Iris pigment epithelial cell (primary cell): Measurements from ENCODE around the gene HYI.

Experiments
- DNase-seq: peaks from one replicate; pipeline ENCODE4 v3.0.0-alpha.2; 2011; ENCODE audit warnings: low read depth

HYI gene

DNA sequence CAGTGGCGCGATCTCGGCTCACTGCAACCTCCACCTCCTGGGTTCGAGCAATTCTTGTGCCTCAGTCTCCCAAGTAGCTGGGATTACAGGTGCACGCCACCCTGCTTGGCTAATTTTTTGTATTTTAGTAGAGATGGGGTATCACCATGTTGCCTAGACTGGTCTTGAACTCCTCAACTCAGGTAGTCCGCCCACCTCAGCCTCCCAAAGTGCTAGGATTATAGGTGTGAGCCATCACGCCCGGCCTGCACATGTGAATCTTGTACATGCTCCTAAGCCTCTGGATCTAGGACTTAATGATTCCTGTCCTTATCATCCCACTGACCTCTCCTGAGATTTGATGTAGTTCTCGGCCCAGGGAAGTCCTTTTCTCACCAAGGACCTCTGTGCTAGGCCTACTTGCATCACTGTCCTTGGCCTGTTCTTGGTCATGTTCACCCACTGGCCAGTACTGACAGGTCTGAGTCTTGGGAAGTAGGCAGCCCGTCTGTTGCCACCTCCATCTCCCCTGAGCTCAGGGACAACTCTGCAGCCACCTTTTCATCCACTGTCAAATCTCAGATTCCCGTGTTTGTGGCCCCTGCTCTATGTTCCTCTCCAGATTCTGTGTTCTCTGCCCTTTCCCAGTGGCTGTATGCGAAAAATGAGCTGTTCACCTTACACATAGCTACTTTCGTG is 9.4 kb downstream of the HYI start:
- no peak for DNase-seq

DNA sequence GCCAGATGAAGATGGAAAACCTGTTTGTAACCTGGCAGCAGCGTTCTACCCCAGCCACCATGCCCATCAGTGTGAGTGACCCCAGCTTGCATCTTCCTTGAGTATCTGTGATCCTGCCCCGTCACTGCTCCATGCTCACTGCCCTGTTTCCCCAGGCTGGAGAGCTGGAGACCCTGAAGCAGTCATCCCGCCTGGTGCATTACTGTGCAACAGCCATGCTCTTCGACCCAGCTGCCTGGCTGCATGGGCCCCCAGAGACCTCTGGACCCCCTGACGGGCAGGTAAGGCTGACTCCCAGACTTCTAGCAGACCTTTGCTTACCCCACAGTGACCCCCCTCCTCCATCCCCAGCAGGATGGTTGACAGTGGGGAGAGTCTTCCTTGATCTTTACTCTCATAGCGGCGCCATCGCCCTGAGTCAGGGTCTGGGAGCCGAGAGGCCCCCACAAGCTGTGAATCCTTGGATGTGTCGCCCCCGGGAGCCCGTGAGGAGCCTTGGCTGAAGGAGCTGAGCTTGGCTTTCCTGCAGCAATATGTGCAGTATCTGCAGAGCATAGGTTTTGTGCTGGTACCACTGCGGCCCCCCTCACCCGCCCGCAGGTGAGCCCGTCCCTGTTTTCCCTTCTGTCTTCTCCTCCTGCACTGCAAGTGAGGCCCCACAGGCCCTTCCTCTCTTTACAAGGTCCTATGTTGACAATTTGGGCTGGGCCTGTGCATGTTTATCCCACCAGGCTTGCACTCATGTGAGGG is 10.4 kb downstream of the HYI start:
- DNase-seq: no peak

DNA sequence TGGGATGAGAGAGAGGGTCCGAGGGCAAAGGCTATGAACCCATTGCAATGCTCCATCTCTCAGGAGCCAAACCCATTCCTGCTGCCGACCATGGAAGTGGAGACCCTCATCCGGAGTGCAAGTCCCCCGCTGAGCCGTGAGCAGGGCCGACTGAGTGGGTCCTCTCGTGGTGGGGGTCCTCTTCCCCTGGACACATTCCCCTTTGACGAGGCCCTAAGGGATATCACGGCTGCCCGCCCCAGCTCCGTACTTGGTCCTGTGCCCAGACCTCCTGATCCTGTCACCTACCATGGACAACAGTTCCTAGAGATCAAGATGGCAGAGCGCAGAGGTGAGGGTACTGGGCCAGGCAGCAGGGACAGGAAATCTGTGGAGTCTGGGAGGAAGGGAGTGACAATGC is 11.0 kb downstream of the HYI start:
- DNase-seq: no peak

DNA sequence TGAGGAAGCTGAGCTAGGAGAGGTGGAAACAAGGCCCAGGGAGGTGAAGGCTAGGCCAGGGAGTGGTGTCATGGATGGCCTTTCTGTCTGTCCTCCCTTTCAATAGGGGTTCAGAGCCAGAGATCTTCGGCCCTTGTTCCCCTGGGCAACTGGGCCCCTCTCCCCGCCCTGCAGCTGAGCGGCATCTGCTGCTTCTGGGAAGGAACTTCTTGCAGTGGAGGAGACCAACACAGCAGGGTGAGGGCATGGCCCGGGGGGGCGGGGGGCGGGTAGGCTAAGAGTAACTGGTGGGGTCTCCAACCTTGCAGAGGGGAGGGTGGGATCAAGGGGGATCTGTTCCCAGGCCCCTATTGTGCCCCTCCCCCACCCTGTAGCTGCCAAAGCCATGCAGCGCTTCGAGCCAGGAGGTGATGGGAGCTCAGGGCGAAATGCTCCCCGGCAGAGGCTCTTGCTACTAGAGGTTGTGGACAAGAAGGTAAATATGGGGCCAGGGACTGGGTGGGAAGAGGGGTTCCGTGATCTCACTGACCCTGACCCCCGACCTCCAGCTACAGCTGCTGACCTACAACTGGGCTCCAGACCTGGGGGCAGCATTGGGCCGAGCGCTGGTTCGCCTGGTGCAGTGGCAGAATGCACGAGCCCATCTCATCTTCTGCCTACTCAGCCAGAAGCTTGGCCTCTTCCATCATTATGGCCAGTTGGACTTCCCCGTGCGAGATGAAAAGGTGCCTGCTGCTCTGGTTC is 11.7 kb downstream of the HYI start:
- DNase-seq: no peak

DNA sequence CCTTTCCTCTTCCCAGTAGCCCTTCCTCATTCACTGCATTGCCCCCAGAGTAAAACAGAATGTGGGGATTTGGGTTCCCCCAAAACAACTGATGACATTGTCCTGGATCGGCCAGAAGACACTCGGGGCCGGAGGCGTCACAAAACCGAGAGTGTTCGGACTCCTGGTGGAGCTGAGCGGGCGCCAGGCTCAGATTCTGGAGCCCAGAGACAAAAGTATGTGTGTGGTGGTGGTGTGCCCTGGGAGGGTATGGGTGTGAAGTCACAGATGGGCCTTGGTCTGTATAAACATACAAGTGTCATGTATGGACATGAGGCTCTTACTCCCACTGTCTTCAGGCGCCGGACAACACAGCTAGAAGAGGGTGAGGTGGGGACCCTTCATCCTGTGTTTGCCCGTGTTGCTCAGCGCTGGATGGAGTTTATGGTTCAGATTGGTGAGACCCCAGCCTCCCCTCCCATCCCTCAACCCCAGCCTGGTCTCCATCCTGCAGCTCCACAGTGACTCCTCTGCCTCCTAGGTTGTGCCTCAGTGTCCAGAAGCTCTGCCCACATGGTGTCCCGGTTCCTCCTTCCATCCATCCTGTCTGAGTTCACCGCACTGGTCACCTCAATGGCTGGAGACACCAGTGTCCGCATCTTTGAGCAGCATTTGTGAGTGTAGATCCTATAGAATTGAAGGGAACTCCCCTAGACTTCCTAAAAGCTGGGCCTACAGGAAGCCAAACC is 12.4 kb downstream of the HYI start:
- DNase-seq: no peak

DNA sequence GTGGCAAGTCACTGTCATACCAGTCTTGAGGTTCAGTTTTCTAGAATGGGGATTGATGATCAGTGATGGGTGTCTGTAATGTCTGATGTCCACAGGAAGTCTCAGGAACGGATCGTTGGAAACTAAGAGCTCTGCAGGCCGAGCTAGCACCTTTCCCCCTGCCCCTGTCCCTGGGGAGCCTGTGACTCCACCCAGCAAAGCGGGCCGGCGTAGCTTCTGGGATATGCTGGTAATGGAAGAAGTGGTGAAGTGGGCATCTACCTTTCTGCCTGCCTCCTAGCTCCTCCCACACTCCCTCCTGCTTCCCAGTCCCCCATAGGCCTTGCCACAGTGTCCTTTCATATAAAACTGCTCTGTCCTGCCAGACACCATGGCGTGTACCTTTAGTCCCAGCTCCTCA is 13.4 kb downstream of the HYI start:
- DNase-seq: no peak

DNA sequence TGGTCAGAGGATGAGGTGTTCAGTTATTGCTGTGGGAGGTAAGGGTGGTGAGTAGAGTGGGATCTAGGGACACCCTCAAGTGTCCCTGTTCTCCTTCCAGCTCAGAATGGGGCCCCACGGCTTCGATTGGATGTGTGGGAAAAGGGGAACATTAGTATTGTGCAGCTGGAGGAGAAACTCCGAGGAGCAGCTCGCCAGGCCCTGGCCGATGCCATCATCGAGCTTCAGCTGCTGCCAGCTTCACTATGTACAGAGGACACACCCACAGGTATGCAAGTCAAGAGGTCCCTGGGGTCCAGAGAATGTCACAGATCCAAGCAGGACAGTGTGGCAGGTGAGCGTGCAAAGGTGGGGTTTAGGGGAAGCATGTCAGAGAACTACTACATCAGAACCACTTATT is 13.9 kb downstream of the HYI start:
- DNase-seq: no peak

DNA sequence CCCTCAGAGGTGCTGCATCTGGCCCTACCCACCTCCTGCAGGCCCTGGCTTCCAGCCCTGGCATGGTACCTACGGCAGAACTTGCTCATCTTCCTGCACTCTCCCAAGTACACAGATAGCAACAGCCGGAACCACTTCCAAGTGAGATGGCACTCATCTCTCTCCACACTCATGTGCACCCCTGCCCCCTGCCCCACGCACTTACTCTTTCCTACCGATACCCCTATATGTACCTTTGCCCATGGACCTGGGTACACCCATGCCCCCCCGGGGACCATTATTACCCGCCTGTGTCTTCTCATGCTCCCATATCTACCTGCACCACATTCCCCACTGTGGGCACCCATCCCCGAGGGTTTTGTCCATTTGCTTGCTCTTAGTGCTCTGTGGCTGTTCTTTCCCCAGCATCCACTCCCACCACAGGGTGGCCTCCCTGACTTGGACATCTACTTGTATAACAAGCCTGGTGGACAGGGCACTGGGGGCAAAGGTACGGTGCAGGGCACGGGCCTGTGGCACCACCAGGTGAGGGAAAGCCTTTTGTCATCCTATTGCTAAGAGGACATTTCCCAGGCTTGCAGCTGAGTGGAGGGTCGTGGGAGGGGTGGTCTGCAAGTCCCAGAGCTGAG is 14.7 kb downstream of the HYI start:
- no peak for DNase-seq

DNA sequence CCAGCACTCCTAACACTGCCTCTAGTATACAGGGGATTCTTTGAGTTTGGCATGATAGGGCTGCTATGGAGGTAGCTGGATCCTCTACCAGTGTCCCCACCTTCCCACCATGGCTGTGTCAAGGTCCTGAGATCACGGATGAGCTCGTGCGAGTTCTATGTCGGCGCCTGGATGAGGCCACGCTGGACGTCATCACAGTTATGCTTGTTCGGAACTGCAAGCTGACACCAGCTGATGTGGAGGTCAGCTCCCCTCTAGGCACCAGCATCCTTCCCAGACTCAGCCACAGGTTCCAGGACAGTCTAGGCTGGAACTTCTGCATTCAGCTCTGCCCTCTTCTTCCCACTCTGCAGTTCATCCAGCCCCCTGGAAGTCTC is 15.2 kb downstream of the HYI start:
- no peak for DNase-seq

DNA sequence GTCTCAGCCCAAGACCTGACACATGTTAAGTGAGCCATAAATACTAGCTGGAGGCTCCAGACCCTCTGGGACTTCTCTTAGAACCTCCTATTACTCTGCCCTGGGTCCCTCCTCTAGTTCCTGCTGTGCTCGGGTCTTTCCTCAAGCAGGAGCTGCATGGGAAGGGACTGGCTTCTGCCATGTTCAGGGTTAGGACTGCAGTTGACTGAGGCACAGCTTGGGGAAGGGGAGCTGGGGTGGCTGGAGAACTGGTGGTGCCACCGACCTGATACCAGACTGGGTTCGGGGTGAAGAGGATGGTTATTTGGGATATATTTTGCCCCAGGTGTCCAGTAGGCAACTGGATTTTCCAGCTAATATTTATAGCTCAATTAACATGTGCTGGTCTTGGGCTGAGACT is 15.7 kb downstream of the HYI start:
- DNase-seq: no peak

DNA sequence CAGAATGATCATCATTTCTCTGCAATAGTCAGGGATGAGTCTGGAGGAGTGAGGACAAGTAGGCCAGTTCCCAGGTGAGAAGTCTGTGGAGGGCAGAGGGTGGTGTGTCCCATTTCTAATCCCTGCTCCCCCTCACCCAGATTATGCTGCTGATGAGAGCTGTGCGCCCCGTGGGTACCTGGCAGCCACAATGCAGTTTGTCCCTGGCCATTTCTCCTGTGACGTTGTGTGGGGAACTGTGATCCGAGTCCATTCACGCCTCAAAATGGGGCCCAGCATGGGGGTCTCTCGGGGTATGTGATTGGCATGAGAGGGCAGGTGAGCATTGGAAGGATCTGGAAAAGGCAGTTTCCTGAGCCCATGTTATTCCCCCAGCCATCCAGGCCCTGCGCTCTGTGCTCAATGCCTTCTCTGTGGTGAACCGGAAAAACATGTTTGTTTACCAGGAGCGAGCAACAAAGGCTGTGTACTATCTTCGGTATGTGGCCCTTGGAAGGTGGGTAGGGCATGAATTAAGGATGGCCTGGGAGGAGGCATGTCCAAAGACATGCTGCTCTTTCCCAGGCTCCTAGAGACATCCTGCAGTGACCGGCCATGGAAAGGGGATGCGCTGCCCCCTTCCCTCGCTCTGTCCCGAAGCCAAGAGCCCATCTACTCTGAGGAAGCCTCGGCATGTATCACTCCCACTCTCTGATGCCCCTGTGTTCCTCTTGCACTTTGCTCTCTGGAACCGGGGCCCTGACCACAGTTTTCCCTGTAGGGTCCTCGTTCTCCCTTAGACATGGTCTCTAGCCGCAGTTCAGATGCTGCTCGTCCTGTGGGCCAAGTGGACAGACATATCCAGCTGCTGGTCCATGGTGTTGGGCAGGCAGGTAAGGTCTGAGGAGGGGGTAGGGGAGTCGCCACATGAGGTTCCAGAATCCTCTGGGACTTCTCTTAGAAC is 16.4 kb downstream of the HYI start:
- no peak for DNase-seq

DNA sequence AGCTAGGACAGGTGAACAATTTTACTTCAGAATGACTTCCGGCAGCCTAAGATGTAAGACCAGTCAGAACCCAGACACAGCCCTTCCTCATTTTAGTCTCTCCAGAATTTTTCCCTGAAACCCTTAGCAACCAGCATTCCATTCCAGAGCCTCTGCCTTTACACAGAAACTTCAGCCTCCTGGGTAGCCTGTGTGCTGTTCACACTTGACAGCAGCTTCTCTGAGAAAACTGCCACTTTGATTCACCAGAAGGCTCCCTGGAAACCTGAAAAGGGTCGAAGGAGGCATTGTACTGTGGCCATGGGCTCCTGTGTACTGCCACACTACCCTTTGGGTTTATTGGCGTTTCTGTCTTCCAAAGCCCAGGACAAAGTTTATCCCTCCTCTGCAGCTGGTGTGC is 17.4 kb downstream of the HYI start:
- no peak for DNase-seq

DNA sequence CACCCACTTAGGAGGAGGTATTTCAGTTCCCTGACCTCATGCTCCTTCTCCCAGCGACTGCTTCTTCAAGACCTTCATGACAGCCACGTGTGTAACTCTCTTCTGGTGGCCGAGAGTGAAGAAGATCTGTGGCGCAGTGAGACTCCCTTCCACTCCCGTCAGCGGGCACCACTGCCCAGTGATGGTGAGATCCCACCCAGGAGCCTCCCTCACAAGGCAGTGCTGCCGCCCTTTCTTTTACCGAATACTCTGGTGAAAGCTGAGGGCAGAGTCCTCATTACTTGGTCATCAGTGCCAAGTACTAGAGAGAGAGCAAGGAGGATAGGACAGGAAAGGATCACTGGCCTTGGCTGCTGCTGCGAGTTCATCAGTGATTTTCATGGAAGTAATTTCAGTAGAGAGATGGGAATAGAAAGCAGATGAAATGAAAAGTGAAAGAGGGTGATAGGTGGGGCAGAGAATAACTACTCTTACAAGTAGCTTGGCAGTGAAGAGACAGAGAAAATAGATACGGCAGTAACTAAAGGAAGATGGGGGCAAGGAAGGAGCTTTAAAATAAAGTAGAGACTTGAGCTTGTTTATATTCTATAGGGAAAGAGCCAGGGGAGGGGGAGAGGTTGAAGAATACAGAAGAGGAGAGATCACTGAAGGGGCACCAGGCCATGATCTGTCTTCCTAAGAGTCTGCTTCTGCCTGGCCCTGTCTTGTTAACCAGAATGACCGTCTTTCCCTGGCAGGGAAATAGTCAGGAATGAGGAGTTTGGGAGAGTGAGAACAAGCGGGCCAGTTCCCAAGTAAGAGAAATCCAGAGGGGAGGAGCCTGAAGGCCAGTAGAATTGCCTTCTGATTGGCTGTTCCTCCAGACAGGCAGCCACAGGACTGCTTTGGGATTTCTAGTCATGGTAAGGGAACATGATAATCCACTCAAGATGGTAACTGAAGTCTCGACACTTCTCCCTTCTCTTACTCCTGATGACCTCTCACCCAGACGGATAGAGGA is 18.3 kb downstream of the HYI start:
- DNase-seq: peak; percentile 67

DNA sequence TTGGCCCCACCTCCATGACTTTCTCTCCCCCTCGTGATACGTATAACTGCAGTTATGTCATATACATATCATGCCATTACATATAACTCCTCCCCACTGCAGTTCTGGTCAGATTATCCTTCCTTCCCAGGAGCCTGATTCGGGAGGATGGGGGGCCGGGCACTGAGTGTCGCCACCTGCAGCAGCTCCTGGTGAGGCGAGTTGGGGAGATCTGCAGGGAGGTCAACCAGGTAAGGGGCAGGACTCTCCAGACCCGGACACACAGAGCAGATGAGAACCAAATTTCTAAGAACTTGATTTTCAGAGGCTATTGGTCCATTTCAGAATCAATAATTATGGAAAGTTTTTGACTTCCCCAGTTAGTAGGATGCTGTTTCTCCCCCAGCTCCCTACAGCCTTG is 19.5 kb downstream of the HYI start:
- DNase-seq: no peak

DNA sequence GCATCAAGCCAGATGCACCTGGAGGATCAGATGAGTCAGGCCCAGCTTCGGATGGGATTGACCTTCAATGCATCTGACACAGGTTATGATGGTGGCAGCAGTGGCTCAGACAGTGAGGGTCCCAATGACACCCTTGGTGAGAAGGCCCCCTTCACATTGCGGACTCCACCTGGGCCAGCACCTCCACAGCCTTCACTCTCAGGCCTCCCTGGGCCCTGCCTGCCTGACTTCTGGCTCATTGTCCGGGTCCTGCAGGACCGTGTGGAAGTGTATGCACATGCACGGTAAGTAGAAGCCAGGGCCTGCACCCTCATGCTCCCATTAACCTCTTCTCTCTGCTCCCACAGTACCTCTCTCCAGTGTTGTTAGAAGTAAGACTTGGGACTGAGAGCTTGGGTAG is 20.8 kb downstream of the HYI start:
- DNase-seq: no peak

DNA sequence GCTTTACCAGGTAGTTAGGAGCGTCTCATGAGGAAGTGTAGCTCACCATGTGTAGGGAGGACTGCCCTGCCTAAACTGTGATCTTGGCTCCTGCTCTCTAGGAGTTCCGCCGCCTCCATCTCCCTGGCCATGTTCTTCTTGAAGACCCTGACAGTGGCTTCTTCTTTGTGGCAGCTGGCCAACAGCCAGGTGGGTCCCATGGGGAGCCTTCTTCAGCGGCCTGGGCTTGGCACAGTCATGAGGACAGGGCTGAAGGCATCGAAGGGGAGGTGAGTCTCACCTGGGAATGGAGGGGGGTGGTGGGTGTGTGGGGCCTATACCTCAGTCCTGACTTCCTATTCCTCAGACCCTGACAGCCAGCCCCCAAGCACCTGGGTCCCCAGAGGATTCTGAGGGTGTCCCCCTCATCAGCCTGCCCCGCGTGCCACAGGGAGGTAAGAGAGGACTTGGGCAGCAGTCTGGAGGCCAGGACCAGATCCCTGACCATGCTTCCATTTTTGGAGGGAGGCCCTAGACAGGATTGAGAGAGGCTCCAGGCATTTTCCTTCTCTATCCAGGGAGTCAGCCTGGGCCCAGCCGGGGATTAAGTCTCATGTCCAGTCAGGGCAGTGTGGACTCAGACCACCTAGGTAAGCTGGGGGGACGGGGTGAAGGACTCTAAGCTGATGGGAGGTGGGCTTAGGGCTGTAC is 21.4 kb downstream of the HYI start:
- no peak for DNase-seq

DNA sequence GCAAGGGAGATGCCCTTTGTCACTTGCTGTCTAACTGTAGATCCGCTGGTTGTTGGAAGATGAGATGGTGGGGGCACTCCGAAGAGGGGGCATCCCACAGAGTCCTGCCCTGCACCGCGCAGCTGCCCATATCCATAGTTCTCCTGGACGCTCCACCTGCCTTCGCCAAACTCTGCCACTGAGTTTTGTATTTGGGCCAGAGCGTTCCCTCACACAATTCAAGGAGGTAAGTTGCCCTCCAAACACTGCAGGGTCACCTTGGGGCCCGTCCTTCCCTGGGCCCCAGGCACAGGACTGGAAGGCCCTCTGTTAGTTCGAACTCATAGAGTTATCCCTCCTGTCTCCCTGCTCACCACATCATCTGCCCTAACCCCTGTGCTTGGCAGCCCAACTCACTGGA is 22.1 kb downstream of the HYI start:
- DNase-seq: no peak

DNA sequence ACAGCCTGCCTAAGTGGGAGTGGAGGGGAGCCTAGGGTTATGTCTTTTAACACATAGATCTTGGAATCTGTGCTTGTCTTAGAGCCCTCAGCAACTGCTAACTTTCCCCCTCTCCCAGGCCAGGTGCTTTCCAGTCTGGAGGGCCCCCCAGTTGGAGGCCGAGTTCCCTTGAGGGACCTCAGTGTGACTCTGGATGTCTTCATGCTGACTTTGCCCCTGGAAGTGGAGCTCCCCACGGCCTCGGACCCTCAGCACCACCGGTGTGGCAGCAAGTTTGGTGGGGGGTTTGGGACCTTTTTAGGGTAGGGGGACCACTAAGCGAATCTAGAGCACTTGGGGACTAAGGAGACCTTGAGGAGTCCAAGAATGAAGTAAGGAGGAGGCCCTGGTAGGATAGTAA is 22.9 kb downstream of the HYI start:
- no peak for DNase-seq

DNA sequence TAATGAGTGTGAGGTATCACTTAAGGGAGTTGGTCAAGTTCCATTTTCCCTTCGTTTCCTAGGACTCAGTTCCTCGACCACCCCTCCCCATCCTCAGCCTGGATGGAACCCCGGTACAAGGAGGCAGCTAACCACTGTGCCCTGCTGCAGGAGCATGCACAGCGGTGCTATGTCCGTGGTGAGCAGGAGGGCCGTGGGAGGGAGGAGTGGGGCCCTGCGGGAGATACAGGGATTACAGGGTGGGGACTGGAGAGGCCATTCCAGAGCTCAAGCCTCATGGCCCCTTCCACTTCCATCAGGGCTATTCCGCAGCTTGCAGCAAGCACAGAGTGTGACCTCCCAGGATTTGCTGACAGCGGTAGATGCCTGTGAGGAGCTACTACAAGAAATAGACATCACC is 25.8 kb downstream of the HYI start:
- DNase-seq: no peak
